Heart right ventricle (tissue), 16 donors: ENCODE data around the gene SRSF8. TPM values are rescaled to one million over a fixed set of nuclear protein-coding genes. Genes with fewer than 3 reads are reported as not detected.
A peak's percentile ranks its signal among the peaks of the same experiment; 100 is the strongest.

ENCODE experiments used
- ATAC-seq, 8 donors: fragments of 200-7000 bp; cut with Tn5 transposase; one replicate each; pipeline ENCODE4 v1.9.1; 2020; ENCODE audit warnings: mild to moderate bottlenecking in 8 of 8, moderate library complexity in 8 of 8, moderate number of reproducible peaks in 1 of 8
- DNase-seq, 2 donors: peaks; one replicate each; pipeline ENCODE4 v3.0.0-alpha.2; 2020
- H3K27ac ChIP-seq, 10 donors: fragments of 200-600 bp; sonication (generic) in 2 of 10; one replicate each; pipeline versions ENCODE4 v1.5.0 to v1.8.0; 2020 to 2022; ENCODE audit warnings: mild to moderate bottlenecking in 3 of 10
- H3K27me3 ChIP-seq, 7 donors: fragments of 200-600 bp; one replicate each; pipeline ENCODE4 v1.8.0; 2021 to 2022; ENCODE audit warnings: mild to moderate bottlenecking in 2 of 7
- H3K36me3 ChIP-seq, 9 donors: fragments of 200-600 bp; sonication (generic) in 1 of 9; one replicate each; pipeline versions ENCODE4 v1.5.0 to v1.8.0; 2020 to 2022; ENCODE audit warnings: mild to moderate bottlenecking in 2 of 9
- H3K4me1 ChIP-seq, 9 donors: fragments of 200-600 bp; sonication (generic) in 1 of 9; one replicate each; pipeline versions ENCODE4 v1.5.0 to v1.8.0; 2020 to 2022; ENCODE audit warnings: mild to moderate bottlenecking in 4 of 9
- H3K4me3 ChIP-seq, 10 donors: fragments of 200-600 bp; sonication (generic) in 2 of 10; one replicate each; pipeline versions ENCODE4 v1.5.0 to v1.8.0; 2020 to 2022; ENCODE audit warnings: mild to moderate bottlenecking in 7 of 10, moderate library complexity in 2 of 10
- H3K9me3 ChIP-seq, 11 donors: fragments of 200-600 bp in 10 of 11; sonication (generic) in 2 of 11; one replicate each; pipeline versions ENCODE4 v1.5.0 to v1.8.0; 2013 to 2022; ENCODE audit warnings: mild to moderate bottlenecking in 2 of 11, control low read depth in 1 of 11, moderate library complexity in 1 of 11
- CTCF ChIP-seq, 9 donors: fragments of 200-600 bp; sonication (generic) in 2 of 9; IDR thresholded peaks; one replicate each; pipeline versions ENCODE4 v1.5.0 to v1.8.0; 2021 to 2022; ENCODE audit warnings: antibody characterized with exemption in 9 of 9, mild to moderate bottlenecking in 5 of 9, moderate library complexity in 1 of 9
- WGBS, 2 donors: extraction: QIAGEN DNeasy Blood & Tissue Kit; methylation state at CpG; one replicate each; pipeline ENCODE4 v1.1.7; 2013; ENCODE audit warnings: inconsistent platforms in 1 of 2; 5-methylcytosine and 5-hydroxymethylcytosine counted together
- intact Hi-C, 10 donors: fragments of 100-400 bp; cut with DNase I; formaldehyde crosslinking; loops; one replicate each; pipeline versions ENCODE4 v1.11.1 to v1.14.2; 2022
- polyA plus RNA-seq, 2 donors: library from polyadenylated mRNA; stranded (reverse); fragments of 200-250 nt; gene quantifications; one replicate each; pipeline ENCODE4 v1.2.3, GENCODE V29; 2013
- total RNA-seq, 10 donors: library from RNA; stranded (reverse); fragmentation: NEBNext Ultra II Directional in 3 of 10; extraction: Animal tissue kit (Norgen Biotek cat#: 25700) in 3 of 10; gene quantifications; one replicate each; pipeline versions ENCODE4 v1.2.1 to v1.2.4, GENCODE V29; 2021 to 2023
- donor health status: Arrhythmogenic right ventricular cardiomyopathy.
- donor health status: ischemic (EF 13 %, LVEDD 7.1; RV severe dilation, severe dysfunction).
- donor health status: healthy with polysubstance abuse.
- donor health status: DM: no; HTN: yes; CAD: no.
- donor health status: DM: no; HTN: no; CAD: no.
- donor health status: ischemic (EF 25% LVEDD 6.9; RV normal size, moderate dysfunction).
- donor health status: ischemic (EF 25% LVEDD 5.7; RV mildly dilated, moderate dysfunction).
- donor health status: healthy.
- donor health status: DM: yes; HTN: yes; CAD: no.
- donor health status: Ischemic cardiomyopathy.
- donor health status: ischemic (EF 35%, LVEDD 5.7; RV mildly dilated, moderate dysfunction).
- donor health status: nonischemic (EF 11% LVEDD 7.7; RV severe dilation, severe dysfunction).
- donor health status: DM: yes; HTN: yes; CAD: no.
- donor health status: PGD.
- donor health status: ischemic (EF 29% LVEDD 5.4; RV normal size, mild dysfunction).
- donor health status: nonischemic (EF 23%, LVEDD 6.1; RV moderate dilation, normal function).

SRSF8 gene
- total and polyA plus RNA-seq, 12 donors, result 17.1 to 28.0 (median 20.8) TPM

- 0% methylated on average over 97 to 106 of the region's 106 CpGs for WGBS, 2 donors
- Histone ChIP-seq H3K9me3 (no peaks in the 10 kb centered on the region), H3K27me3 (peaks cover 0 to 5% (median 0%) of the 10 kb centered on the region in 7 donors), H3K27ac (peak within 1 kb of the TSS; percentile 74 to 97 (median 94)), H3K4me1 (peaks cover 0 to 45% (median 22%) of the 10 kb centered on the region in 9 donors), H3K36me3 (peaks cover 0 to 4% (median 0%) of the 10 kb centered on the region in 9 donors), H3K4me3 (peak within 1 kb of the TSS; percentile 81 to 97 (median 95))
- intact Hi-C loops, result loop anchor here in 4 of 10 donors (2.0 to 10.0 kb wide), 3 partner anchors 17 to 55 kb away; no protein-coding TSS in a partner anchor
- DNase-seq (peak; percentile 80 to 88), ATAC-seq (peak; percentile 95 to 99 (median 98))
- TF ChIP-seq CTCF (IDR thresholded peaks at IDR 0.05), result peak in 2 of 9 donors; percentile 22 to 25
Measured at GRCh38 chr11:95089620-95090542, 23.2 kb downstream of the SRSF8 start, which contains the start of gene ENDOD1. ENDOD1 (plus strand) TSS chr11:95089846; CDS start chr11:95089928, 82 bp downstream.

GRCh38 chr11:95091663-95092180 is 25.0 kb downstream of the SRSF8 start:
- ATAC-seq, result no peak
- no peak for TF ChIP-seq CTCF (IDR thresholded peaks at IDR 0.05)
- Histone ChIP-seq H3K4me1 (peaks cover 0 to 60% (median 34%) of the 10 kb centered on the region in 9 donors), H3K36me3 (peaks cover 0 to 4% (median 0%) of the 10 kb centered on the region in 9 donors), H3K27ac (no peak overlapping the region), H3K9me3 (no peaks in the 10 kb centered on the region), H3K4me3 (peak overlapping the region in 2 of 10 donors; percentile 82 to 96), H3K27me3 (peaks cover 0 to 5% (median 0%) of the 10 kb centered on the region in 7 donors)
- intact Hi-C loops, result loop anchor here in 4 of 10 donors (2.0 to 10.0 kb wide), 3 partner anchors 15 to 53 kb away; no protein-coding TSS in a partner anchor
- DNase-seq, result no peak

GRCh38 chr11:95092549-95093324 is 26.0 kb downstream of the SRSF8 start:
- Histone ChIP-seq H3K9me3 (no peaks in the 10 kb centered on the region), H3K4me1 (peaks cover 0 to 69% (median 34%) of the 10 kb centered on the region in 9 donors), H3K27ac (no peak overlapping the region), H3K27me3 (peaks cover 0 to 5% (median 0%) of the 10 kb centered on the region in 7 donors), H3K4me3 (no peak overlapping the region), H3K36me3 (peaks cover 0 to 4% (median 0%) of the 10 kb centered on the region in 9 donors)
- TF ChIP-seq CTCF (IDR thresholded peaks at IDR 0.05), result peak in 7 of 9 donors; percentile 15 to 60 (median 33)
- 57 to 58% methylated on average over 5 of the region's 5 CpGs for WGBS, 2 donors
- intact Hi-C loops, result loop anchor here in 3 of 10 donors (5.0 to 10.0 kb wide), 2 partner anchors 45 to 52 kb away; no protein-coding TSS in a partner anchor
- no peak for ATAC-seq
- no peak for DNase-seq
